OCI-LY3 (cell line): ENCODE data around the gene USP17L26.
"Not testable (repeated sequence)": the region's sequence is repeated elsewhere in the genome, so short reads cannot be mapped to it uniquely, and the experiment has no call there.

Experiments used
- CTCF ChIP-seq: fragments of 200-600, 300-600 bp; sonication (generic); IDR thresholded peaks from 2 replicates; pipeline ENCODE4 v1.5.1; 2014; ENCODE audit warnings: antibody characterized with exemption, low read length, low read depth
- EZH2phosphoT487 ChIP-seq: fragments of 200-600 bp; shearing (Covaris generic); IDR thresholded peaks from 2 replicates; pipeline ENCODE4 v1.6.1; 2018; ENCODE audit warnings: antibody characterized with exemption, mixed run types, low read depth

GRCh38 chr4:9329611-9330010, 4.8 kb upstream of the USP17L26 start, which contains the start of gene USP17L25:
- TF ChIP-seq CTCF, EZH2phosphoT487: not testable (repeated sequence)
